ENCODE measurements around the gene EFS.
"Not testable (repeated sequence)": the region's sequence is repeated elsewhere in the genome, so short reads cannot be mapped to it uniquely, and the experiment has no call there.

Gene EFS

DNA sequence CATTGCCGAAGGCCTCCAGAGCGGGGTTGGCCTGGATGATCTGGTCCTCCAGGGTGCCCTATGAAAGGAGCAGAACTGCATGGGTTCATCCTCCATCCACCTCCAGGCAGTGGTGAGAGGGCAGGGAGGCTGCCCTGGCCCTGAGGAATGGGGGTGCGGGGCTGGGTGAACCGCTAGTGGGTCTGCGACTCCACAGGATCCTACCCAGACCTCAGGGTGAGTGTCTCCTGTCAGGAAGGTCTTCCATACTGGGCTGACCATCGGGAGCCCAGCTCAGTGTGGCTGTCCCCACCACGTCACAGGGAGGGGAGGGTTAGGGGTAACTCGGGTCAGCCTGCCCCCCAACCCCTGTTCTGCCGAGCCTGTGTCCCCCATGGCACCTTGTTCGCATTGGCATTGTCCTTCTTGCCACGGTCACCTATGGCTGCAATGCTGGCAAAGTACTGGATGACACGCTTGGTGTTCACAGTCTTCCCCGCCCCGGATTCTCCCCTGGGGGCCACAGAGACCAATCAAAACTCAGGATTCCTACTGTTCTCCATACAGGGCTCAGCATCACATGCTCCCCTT, 39.4 kb upstream of the EFS start:
- no peak for DNase-seq (ENCODE audit: insufficient read length, low spot score)
- FAIRE-seq, result no peak
- TF ChIP-seq, protein P1, sequence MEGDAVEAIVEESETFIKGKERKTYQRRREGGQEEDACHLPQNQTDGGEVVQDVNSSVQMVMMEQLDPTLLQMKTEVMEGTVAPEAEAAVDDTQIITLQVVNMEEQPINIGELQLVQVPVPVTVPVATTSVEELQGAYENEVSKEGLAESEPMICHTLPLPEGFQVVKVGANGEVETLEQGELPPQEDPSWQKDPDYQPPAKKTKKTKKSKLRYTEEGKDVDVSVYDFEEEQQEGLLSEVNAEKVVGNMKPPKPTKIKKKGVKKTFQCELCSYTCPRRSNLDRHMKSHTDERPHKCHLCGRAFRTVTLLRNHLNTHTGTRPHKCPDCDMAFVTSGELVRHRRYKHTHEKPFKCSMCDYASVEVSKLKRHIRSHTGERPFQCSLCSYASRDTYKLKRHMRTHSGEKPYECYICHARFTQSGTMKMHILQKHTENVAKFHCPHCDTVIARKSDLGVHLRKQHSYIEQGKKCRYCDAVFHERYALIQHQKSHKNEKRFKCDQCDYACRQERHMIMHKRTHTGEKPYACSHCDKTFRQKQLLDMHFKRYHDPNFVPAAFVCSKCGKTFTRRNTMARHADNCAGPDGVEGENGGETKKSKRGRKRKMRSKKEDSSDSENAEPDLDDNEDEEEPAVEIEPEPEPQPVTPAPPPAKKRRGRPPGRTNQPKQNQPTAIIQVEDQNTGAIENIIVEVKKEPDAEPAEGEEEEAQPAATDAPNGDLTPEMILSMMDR (IDR thresholded peaks at IDR 0.05; ENCODE audit: insufficient read depth, missing control alignments), result no peak

DNA sequence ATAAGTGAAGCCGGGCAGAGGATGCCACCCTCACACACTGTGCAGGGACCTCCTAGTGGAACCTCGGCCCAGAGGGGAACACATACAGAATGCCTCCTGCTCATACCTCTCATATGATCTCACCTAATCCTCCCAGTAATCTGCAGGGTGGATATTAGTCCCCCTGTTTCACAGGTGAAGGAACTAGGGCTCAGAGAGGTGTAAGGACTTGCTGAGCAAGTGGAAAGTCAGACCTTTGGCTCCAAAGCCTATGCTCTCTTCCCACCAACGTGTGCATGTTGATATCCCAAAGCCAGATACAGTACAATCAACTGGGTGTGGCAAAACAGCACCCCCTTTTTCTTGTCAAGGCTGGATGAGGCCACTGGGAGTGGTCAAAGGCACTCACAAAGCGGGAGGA, 38.9 kb upstream of the EFS start:
- FAIRE-seq, result no peak
- TF ChIP-seq, protein P1 (IDR thresholded peaks at IDR 0.05; ENCODE audit: insufficient read depth, missing control alignments), result no peak
- no peak for DNase-seq (ENCODE audit: insufficient read length, low spot score)

DNA sequence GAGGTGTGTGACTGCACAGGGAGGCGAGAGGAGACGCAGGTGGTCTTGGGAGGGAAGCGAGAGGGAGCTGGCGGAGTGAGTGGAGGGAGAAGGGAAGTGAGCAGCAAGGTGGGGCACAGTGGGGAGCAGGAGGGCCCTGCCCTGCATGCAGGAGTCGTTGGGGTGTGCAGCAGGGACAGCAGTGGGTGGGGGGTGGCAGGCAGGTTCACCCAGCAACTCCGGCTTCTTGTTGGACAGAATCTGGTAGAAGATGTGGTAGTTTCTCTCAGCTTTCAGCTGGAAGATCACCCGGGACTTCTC, 38.1 kb upstream of the EFS start:
- FAIRE-seq, result no peak
- DNase-seq (ENCODE audit: insufficient read length, low spot score), result no peak
- TF ChIP-seq, protein P1 (IDR thresholded peaks at IDR 0.05; ENCODE audit: insufficient read depth, missing control alignments), result no peak

DNA sequence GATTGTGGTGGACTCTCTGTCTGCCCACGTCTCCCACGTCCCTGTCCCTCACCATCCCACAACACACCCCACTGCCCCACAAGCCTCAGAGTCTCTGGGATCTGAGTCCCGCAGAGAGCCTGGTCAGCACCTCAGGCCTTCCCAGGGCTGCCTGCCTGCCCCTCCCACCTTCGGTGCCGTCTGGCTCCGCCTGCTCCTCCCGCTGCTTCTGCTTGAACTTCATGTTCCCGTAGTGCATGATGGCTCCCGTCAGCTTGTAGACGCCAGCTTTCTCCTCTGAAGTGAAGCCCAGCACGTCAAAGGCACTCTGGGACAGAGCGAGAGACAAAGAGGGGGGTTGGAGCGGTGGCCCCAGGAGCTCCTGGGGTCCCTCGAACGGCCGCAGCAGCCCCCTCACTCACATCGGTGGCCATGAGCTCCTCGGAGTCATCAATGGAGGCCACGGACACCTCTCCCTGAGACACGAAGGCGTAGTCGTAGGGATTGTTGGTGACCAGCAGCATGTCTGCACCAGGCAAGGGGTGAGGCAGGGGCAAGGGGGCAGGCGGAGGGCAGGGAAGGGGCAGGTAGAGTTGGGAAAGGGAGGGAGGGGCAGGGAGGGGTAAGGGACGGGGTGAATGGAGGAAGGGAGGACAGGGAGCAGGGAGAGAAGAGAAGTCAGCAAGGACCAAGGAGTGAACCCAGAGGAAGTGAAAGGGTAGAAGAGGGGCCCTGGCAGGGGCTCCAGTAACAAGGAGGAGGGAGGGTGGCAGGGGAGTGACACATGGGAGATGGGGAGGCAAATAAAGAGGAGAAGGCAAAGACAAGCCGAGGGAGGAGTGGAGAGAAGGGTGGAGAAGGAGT, 37.5 kb upstream of the EFS start:
- TF ChIP-seq, protein P1 (IDR thresholded peaks at IDR 0.05; ENCODE audit: insufficient read depth, missing control alignments), result no peak
- no peak for DNase-seq (ENCODE audit: insufficient read length, low spot score)
- FAIRE-seq, result no peak

DNA sequence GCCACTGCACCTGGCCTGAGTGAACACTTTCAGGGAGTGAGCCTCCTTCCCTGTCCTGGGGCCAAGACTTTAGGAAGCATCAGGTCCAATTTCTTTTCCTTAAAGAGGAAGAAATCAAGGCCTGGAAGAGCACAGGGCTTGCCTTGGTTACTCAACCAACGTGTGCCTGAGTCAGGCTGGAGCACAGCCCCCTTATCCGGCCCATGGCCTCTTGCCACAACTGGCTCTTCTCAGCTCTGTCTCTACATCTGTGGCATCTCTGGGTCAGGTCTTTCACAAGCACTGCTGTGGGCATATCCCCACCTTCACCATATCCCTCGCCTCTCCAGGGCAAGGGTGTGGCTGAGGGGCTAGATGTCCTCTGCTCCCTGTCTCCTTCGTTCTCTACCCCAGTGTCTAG, 36.3 kb upstream of the EFS start:
- FAIRE-seq (no peak), DNase-seq (ENCODE audit: insufficient read length, low spot score) (no peak)
- TF ChIP-seq, protein P1 (IDR thresholded peaks at IDR 0.05; ENCODE audit: insufficient read depth, missing control alignments), result no peak

DNA sequence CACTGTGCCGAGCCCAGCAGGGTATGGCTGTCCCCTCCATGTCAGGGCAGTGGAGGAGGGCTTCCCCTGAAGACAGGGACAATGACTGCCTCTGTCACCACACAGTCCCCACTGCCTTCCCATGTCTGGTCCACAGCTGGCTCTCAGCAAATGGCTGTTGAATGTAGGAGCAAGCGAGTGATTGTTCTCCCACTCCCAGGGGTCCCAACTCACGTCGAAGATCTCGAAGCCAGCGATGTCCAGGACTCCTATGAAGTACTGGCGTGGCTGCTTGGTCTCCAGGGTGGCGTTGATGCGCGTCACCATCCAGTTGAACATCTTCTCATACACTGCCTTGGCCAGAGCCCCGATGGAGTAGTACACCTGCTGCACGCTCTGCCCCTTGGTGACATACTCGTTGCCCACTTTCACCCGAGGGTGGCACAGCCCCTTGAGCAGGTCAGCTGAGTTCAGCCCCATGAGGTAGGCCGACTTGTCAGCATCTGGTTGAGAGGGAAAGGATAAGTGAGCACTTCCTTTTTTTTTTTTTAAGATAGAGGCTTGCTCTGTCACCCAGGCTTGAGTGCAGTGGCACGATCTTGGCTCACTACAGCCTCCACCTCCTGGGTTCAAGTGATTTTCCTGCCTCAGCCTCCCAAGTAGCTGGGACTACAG, 35.7 kb upstream of the EFS start:
- not testable (repeated sequence) for DNase-seq (ENCODE audit: insufficient read length, low spot score); FAIRE-seq

DNA sequence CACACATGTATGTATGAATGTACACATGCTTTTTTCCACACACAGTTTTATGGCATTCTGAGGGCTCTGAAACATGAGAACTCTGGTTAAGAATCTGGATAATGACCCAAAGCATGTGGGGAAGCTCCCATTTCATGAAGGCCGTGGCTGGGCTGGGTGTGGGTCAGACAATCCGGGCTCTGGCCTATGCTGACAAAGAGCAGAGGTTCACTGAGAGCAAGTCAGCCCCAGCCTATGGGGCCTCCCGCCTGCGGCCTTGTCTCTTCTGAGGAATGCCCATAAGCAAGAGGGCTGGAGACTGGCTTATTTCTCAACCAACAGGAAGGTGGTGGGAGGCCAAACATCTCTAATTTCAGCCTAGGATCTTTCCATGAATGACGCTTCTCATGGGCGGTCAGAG, 34.6 kb upstream of the EFS start:
- DNase-seq (ENCODE audit: insufficient read length, low spot score) (no peak), FAIRE-seq (no peak)
- TF ChIP-seq, protein P1 (IDR thresholded peaks at IDR 0.05; ENCODE audit: insufficient read depth, missing control alignments), result no peak

Measured in D721Med (cell line).